Gastrocnemius medialis (tissue), 4 donors: Measurements from ENCODE around the gene RETREG1. TPM values are rescaled to one million over a fixed set of nuclear protein-coding genes. Genes with fewer than 3 reads are reported as not detected.

Experiments
- ATAC-seq, 2 donors: fragments of 150-250 bp; one replicate each; pipeline ENCODE4 v1.9.1; 2016
- DNase-seq, 2 donors: peaks; one replicate each; pipeline ENCODE4 v3.0.0-alpha.2; 2019
- H3K27ac ChIP-seq, 4 donors: fragments of 200-600 bp; sonication (generic); 1 replicate in 1 of 4; 2 replicates in 3 of 4; pipeline ENCODE4 v1.5.1; 2016 to 2018; ENCODE audit warnings: mild to moderate bottlenecking in 2 of 4, moderate library complexity in 1 of 4
- H3K27me3 ChIP-seq, 3 donors: fragments of 200-600 bp; sonication (generic) in 2 of 3; 1 replicate in 1 of 3; 2 replicates in 2 of 3; pipeline versions ENCODE4 v1.5.1 to v1.6.0; 2016 to 2019; ENCODE audit warnings: mild to moderate bottlenecking in 1 of 3, moderate library complexity in 1 of 3
- H3K36me3 ChIP-seq, 2 donors: fragments of 200-600 bp; sonication (generic) in 1 of 2; one replicate each; pipeline ENCODE4 v1.5.1; 2017 to 2018
- H3K4me1 ChIP-seq, 2 donors: fragments of 200-600 bp; sonication (generic) in 1 of 2; one replicate each; pipeline ENCODE4 v1.5.1; 2016 to 2017; ENCODE audit warnings: mild to moderate bottlenecking in 2 of 2
- H3K4me3 ChIP-seq, 4 donors: fragments of 200-600 bp; sonication (generic) in 3 of 4; 1 replicate in 1 of 4; 2 replicates in 3 of 4; pipeline ENCODE4 v1.5.1; 2016 to 2019; ENCODE audit warnings: mild to moderate bottlenecking in 2 of 4
- H3K9me3 ChIP-seq, 3 donors: fragments of 200-600 bp; sonication (generic) in 2 of 3; 1 replicate in 1 of 3; 2 replicates in 2 of 3; pipeline ENCODE4 v1.5.1; 2016 to 2019
- CTCF ChIP-seq, 5 experiments: fragments of 450-650 bp in 3 of 5; fragments of 200-600 bp in 2 of 5; sonication (generic) in 2 of 5; IDR thresholded peaks in 4 of 5; conservative IDR thresholded peaks in 1 of 5; 1 replicate in 4 of 5; 2 replicates in 1 of 5; pipeline ENCODE4 v1.5.1; 2016 to 2019; ENCODE audit warnings: antibody characterized with exemption in 5 of 5, mild to moderate bottlenecking in 3 of 5, moderate library complexity in 3 of 5
- POLR2A ChIP-seq, 2 donors: fragments of 450-650 bp; IDR thresholded peaks; one replicate each; pipeline ENCODE4 v1.6.1; 2017; ENCODE audit warnings: antibody characterized with exemption in 2 of 2, mild to moderate bottlenecking in 2 of 2, moderate library complexity in 2 of 2
- in situ Hi-C, 4 donors: fragments of 200-750 bp; cut with MboI; loops; one replicate each; pipeline versions ENCODE4 v1.15.0 to v1.8.0; 2017; ENCODE audit warnings: low sequenced_read_pairs in 4 of 4
- intact Hi-C: fragments of 100-400 bp; cut with DNase I; formaldehyde crosslinking; loops from one replicate; pipeline ENCODE4 v1.15.1; 2023; ENCODE audit warnings: low total_unique reads
- total RNA-seq, 4 donors: library from RNA; depleted of rRNA; stranded (reverse); fragments of >200 nt; gene quantifications; one replicate each; pipeline versions ENCODE4 v1.1.0 to v1.2.3, GENCODE V29; 2016

Gene RETREG1
- total RNA-seq, 4 donors from 2014 or later: 94.2 to 380 (median 305) TPM

GRCh38 chr5:16563686-16564085, 53.1 kb downstream of the RETREG1 start:
- peaks cover 17 to 21% of the 10 kb centered on the region in 2 donors for H3K4me1 ChIP-seq
- DNase-seq: no peak
- TF ChIP-seq CTCF (IDR thresholded peaks at IDR 0.05 in 4 of 5, conservative IDR thresholded peaks at IDR 0.05 in 1 of 5) (no peak), POLR2A (IDR thresholded peaks at IDR 0.05) (no peak)
- no peaks in the 10 kb centered on the region for H3K36me3 ChIP-seq
- in situ Hi-C loops (no loop called here), intact Hi-C loops (no loop called here)
- no peaks in the 10 kb centered on the region for H3K9me3 ChIP-seq
- no peak overlapping the region for H3K27ac ChIP-seq
- H3K4me3 ChIP-seq: no peak overlapping the region
- no peaks in the 10 kb centered on the region for H3K27me3 ChIP-seq
- ATAC-seq: no peak

- Histone ChIP-seq H3K4me1 (peaks cover 17 to 21% of the 10 kb centered on the region in 2 donors), H3K27ac (no peak overlapping the region), H3K9me3 (no peaks in the 10 kb centered on the region), H3K4me3 (no peak overlapping the region), H3K27me3 (no peaks in the 10 kb centered on the region), H3K36me3 (no peaks in the 10 kb centered on the region)
- ATAC-seq: no peak
- no peak for TF ChIP-seq CTCF (IDR thresholded peaks at IDR 0.05 in 4 of 5, conservative IDR thresholded peaks at IDR 0.05 in 1 of 5)
- TF ChIP-seq POLR2A (IDR thresholded peaks at IDR 0.05): no peak
- intact Hi-C loops: no loop called here
- DNase-seq: no peak
- in situ Hi-C loops: no loop called here
Observed at GRCh38 chr5:16561660-16562059, 55.1 kb downstream of the RETREG1 start.

GRCh38 chr5:16559702-16560101, 57.1 kb downstream of the RETREG1 start:
- Histone ChIP-seq H3K27ac (no peak overlapping the region), H3K36me3 (no peaks in the 10 kb centered on the region), H3K4me1 (peaks cover 8% of the 10 kb centered on the region in 2 donors), H3K9me3 (no peaks in the 10 kb centered on the region), H3K27me3 (no peaks in the 10 kb centered on the region), H3K4me3 (no peak overlapping the region)
- ATAC-seq (no peak), DNase-seq (no peak)
- in situ Hi-C loops: loop anchor here in 1 of 4 donors (10.0 kb wide), 1 partner anchor 75 kb away; no protein-coding TSS in a partner anchor
- no peak for TF ChIP-seq POLR2A (IDR thresholded peaks at IDR 0.05)
- no peak for TF ChIP-seq CTCF (IDR thresholded peaks at IDR 0.05 in 4 of 5, conservative IDR thresholded peaks at IDR 0.05 in 1 of 5)
- intact Hi-C loops: loop anchor here (10.0 kb wide), 1 partner anchor 375 kb away; the partner anchor contains the start of gene MYO10

- no peaks in the 10 kb centered on the region for H3K27me3 ChIP-seq
- H3K36me3 ChIP-seq: no peaks in the 10 kb centered on the region
- H3K4me1 ChIP-seq: peaks cover 2% of the 10 kb centered on the region in 2 donors
- H3K9me3 ChIP-seq: no peaks in the 10 kb centered on the region
- H3K4me3 ChIP-seq: no peak overlapping the region
- DNase-seq (no peak), ATAC-seq (no peak)
- intact Hi-C loops: loop anchor here (10.0 kb wide), 1 partner anchor 376 kb away; the partner anchor contains the start of gene MYO10
- no peak for TF ChIP-seq POLR2A (IDR thresholded peaks at IDR 0.05)
- TF ChIP-seq CTCF (IDR thresholded peaks at IDR 0.05 in 4 of 5, conservative IDR thresholded peaks at IDR 0.05 in 1 of 5): no peak
- H3K27ac ChIP-seq: no peak overlapping the region
- in situ Hi-C loops: loop anchor here in 1 of 4 donors (10.0 kb wide), 1 partner anchor 74 kb away; no protein-coding TSS in a partner anchor
Observed at GRCh38 chr5:16558984-16559629, 57.7 kb downstream of the RETREG1 start.
